Caco-2 (cell line): Measurements from ENCODE around the gene ERBB3. TPM values are rescaled to one million over a fixed set of nuclear protein-coding genes. Genes with fewer than 3 reads are reported as not detected.
"Not testable (repeated sequence)": the region's sequence is repeated elsewhere in the genome, so short reads cannot be mapped to it uniquely, and the experiment has no call there.

Experiments used
- BruUV-seq: library from RNA; stranded (reverse); fragments of 400-500 nt; replicated peaks from 2 replicates; lab custom pipeline; 2021; lab: Mats Ljungman, UMichigan
- CTCF ChIA-PET: fragments of 300-600 bp; sonication (Branson Sonifier 250); formaldehyde crosslinking; loops from one replicate; lab custom pipeline; 2022; ENCODE audit warnings: antibody characterized with exemption; lab: Charles Lee
- POLR2A ChIA-PET: fragments of 300-600 bp; sonication (Branson Sonifier 250); formaldehyde crosslinking; loops from one replicate; lab custom pipeline; 2022; ENCODE audit warnings: antibody characterized with exemption; lab: Charles Lee
- DNase-seq, 2 experiments: peaks; one replicate each; pipeline versions ENCODE4 v3.0.0 to v3.0.0-alpha.2; 2020 to 2022
- H3K27me3 ChIP-seq: replicated peaks from 2 replicates; pipeline ENCODE4 v1.6.0; 2011; ENCODE audit warnings: low read length; ENCODE audit not compliant: control insufficient read depth, insufficient read depth
- H3K36me3 ChIP-seq: 2 replicates; pipeline ENCODE4 v1.5.1; 2011; ENCODE audit warnings: low read length; ENCODE audit not compliant: control insufficient read depth, insufficient read depth
- H3K4me1 ChIP-seq: fragments of 250-450 bp; sonication (Bioruptor Pico); 2 replicates; pipeline ENCODE4 v1.5.1; 2020; ENCODE audit warnings: mild to moderate bottlenecking
- H3K4me3 ChIP-seq: 2 replicates; pipeline ENCODE4 v1.5.1; 2011; ENCODE audit warnings: low read depth, mild to moderate bottlenecking, control low read depth, low read length
- H3K9me3 ChIP-seq: fragments of 250-450 bp; sonication (Bioruptor Pico); 2 replicates; pipeline ENCODE4 v1.5.1; 2020; ENCODE audit warnings: mild to moderate bottlenecking, moderate library complexity
- H3K27ac Mint-ChIP-seq: one replicate; pipeline ENCODE4 v1.8.0; 2022; ENCODE audit warnings: mixed read lengths; ENCODE audit not compliant: unreplicated experiment
- H3K27me3 Mint-ChIP-seq: one replicate; pipeline ENCODE4 v1.8.0; 2022; ENCODE audit warnings: mixed read lengths; ENCODE audit not compliant: insufficient read depth, unreplicated experiment
- H3K36me3 Mint-ChIP-seq: one replicate; pipeline ENCODE4 v1.8.0; 2022; ENCODE audit warnings: mild to moderate bottlenecking, mixed read lengths; ENCODE audit not compliant: insufficient read depth, unreplicated experiment
- H3K4me1 Mint-ChIP-seq: one replicate; pipeline ENCODE4 v1.8.0; 2022; ENCODE audit warnings: low read depth, mixed read lengths; ENCODE audit not compliant: unreplicated experiment
- H3K4me3 Mint-ChIP-seq: one replicate; pipeline ENCODE4 v1.8.0; 2022; ENCODE audit warnings: mild to moderate bottlenecking, moderate library complexity, mixed read lengths; ENCODE audit not compliant: unreplicated experiment
- H3K9me3 Mint-ChIP-seq: one replicate; pipeline ENCODE4 v1.8.0; 2022; ENCODE audit warnings: mixed read lengths; ENCODE audit not compliant: unreplicated experiment
- CTCF ChIP-seq, 2 experiments: fragments of 200-600 bp in 1 of 2; IDR thresholded peaks; 1 replicate in 1 of 2; 2 replicates in 1 of 2; pipeline versions ENCODE4 v1.5.1 to v1.8.0; 2011 to 2022; ENCODE audit warnings: antibody characterized with exemption in 1 of 2, control low read depth in 1 of 2, inconsistent platforms in 1 of 2, low read depth in 1 of 2, low read length in 1 of 2, mild to moderate bottlenecking in 1 of 2, moderate library complexity in 1 of 2; ENCODE audit not compliant: insufficient read depth in 1 of 2, severe bottlenecking in 1 of 2, unreplicated experiment in 1 of 2
- intact Hi-C: fragments of 100-400 bp; cut with micrococcal nuclease; formaldehyde crosslinking; loops from one replicate; pipeline ENCODE4 v1.10.0; 2022; ENCODE audit not compliant: unreplicated experiment
- total RNA-seq: library from RNA; stranded (reverse); gene quantifications from 2 replicates; pipeline ENCODE4 v1.2.3, GENCODE V29; 2022

ERBB3 gene
- total RNA-seq, 1 experiment from 2014 or later, result 109 TPM

DNA sequence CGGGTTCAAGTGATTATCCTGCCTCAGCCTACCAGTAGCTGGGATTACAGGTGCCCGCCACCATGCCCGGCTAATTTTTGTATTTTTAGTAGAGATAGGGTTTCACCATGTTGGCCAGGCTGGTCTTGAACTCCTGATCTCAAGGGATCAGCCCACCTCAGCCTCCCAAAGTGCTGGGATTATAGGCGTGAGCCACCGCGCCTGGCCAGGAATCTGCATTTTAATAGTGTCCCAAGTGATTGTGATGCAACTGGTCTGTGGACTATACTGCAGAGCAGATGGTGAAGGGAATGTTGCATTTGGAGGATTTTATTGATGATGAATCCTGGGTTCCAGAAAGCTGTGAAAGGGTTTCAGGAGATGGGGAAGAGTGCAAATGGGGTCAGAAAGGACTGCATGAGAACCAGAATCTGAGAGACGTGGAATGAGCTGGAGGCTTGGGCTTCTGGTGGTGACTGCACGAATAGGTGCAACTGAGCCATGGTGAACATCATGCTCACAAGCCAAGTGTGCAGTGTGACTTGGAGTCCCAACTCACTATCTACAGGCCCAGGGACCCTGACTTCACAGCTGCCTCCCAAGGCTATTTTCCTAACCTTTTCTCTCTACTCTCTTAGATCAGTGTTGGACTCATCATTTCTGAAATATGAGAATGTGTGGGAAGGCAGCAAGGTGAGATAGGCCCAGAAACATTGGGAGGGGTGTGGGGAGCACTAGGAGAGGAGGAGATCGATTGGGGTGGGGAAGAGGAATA, 33.8 kb upstream of the ERBB3 start:
- H3K36me3 ChIP-seq, result peaks cover 2% of the 10 kb centered on the region; the same call in 1 of the 2 replicates
- Mint-ChIP-seq H3K9me3 (no peaks in the 10 kb centered on the region), H3K27ac (peak overlapping the region; percentile 63), H3K4me1 (peaks cover 10% of the 10 kb centered on the region), H3K4me3 (no peak overlapping the region), H3K36me3 (peaks cover 56% of the 10 kb centered on the region), H3K27me3 (no peaks in the 10 kb centered on the region)
- no peaks in the 10 kb centered on the region for H3K27me3 ChIP-seq
- CTCF ChIA-PET, result interaction anchor here (1.0 to 1.3 kb wide), 2 partner anchors 50 to 591 kb away, joined by 3 to 5 read pairs; no protein-coding TSS in a partner anchor
- H3K9me3 ChIP-seq, result no peaks in the 10 kb centered on the region
- H3K4me1 ChIP-seq, result peaks cover 4% of the 10 kb centered on the region; the same call in 1 of the 2 replicates
- DNase-seq, result no peak
- BruUV-seq, result no TSS peak
- TF ChIP-seq CTCF (IDR thresholded peaks at IDR 0.05; ENCODE audit: insufficient read depth in 1 of 2, low read depth in 1 of 2, low read length in 1 of 2, severe bottlenecking in 1 of 2, unreplicated experiment in 1 of 2), result no peak
- POLR2A ChIA-PET, result interaction anchor here (0.9 kb wide), 1 partner anchor 58 kb away, joined by 3 read pairs; the partner anchor contains the start of gene PA2G4
- no peak overlapping the region for H3K4me3 ChIP-seq
- intact Hi-C loops, result no loop called here

- Mint-ChIP-seq H3K9me3 (no peaks in the 10 kb centered on the region), H3K27ac (no peak overlapping the region), H3K27me3 (no peaks in the 10 kb centered on the region), H3K4me1 (no peaks in the 10 kb centered on the region), H3K4me3 (no peak overlapping the region), H3K36me3 (no peaks in the 10 kb centered on the region)
- no peaks in the 10 kb centered on the region for H3K36me3 ChIP-seq
- BruUV-seq, result no TSS peak
- CTCF ChIA-PET, result interaction anchor here (1.0 kb wide), 1 partner anchor 24 kb away, joined by 3 read pairs; no protein-coding TSS in a partner anchor
- H3K27me3 ChIP-seq, result no peaks in the 10 kb centered on the region
- no peaks in the 10 kb centered on the region for H3K9me3 ChIP-seq
- intact Hi-C loops, result no loop called here
- no peak overlapping the region for H3K4me3 ChIP-seq
- H3K4me1 ChIP-seq, result no peaks in the 10 kb centered on the region
- POLR2A ChIA-PET, result no interaction called here
- no peak for DNase-seq
- TF ChIP-seq CTCF (IDR thresholded peaks at IDR 0.05; ENCODE audit: insufficient read depth in 1 of 2, low read depth in 1 of 2, low read length in 1 of 2, severe bottlenecking in 1 of 2, unreplicated experiment in 1 of 2), result no peak
These were observed 26.5 kb upstream of the ERBB3 start for GRCh38 chr12:56053407-56053893.

DNA sequence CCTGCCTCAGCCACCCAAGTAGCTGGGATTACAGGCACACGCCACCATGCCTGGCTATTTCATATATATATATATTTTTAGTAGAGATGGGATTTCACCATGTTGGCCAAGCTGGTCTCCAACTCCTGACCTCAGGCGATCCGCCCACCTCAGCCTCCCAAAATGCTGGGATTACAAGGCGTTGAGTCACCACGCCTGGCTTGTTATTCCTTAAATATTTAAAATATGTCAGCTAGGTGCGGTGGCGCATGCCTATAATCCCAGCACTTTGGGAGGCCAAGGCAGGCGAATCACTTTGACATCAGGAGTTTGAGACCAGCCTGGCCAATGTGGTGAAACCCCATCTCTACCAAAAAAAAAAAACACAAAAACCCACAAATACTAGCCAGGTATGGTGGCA, 20.0 kb upstream of the ERBB3 start:
- H3K4me3 ChIP-seq, H3K27ac Mint-ChIP-seq, intact Hi-C loops, H3K36me3 Mint-ChIP-seq, H3K9me3 Mint-ChIP-seq, H3K4me1 Mint-ChIP-seq, H3K4me3 Mint-ChIP-seq, POLR2A ChIA-PET, BruUV-seq, H3K27me3 Mint-ChIP-seq, H3K27me3 ChIP-seq, CTCF ChIA-PET, H3K9me3 ChIP-seq, H3K4me1 ChIP-seq, H3K36me3 ChIP-seq: not testable (repeated sequence)
- DNase-seq, result peak in 1 of 2 experiments; percentile 43
